Endothelial cell of umbilical vein (primary cell): ENCODE data around the gene KCNJ16. TPM values are rescaled to one million over a fixed set of nuclear protein-coding genes. Genes with fewer than 3 reads are reported as not detected.

ENCODE experiments used
- BruUV-seq: library from RNA; stranded (reverse); fragments of 400-500 nt; replicated peaks from 2 replicates; lab custom pipeline; 2021; lab: Mats Ljungman, UMichigan
- CTCF ChIA-PET: fragments of 300-600, 350-600 bp; sonication (Branson Sonifier 250); formaldehyde crosslinking; loops from one replicate; lab custom pipeline; 2021; ENCODE audit warnings: antibody characterized with exemption, inconsistent platforms; lab: Charles Lee
- POLR2A ChIA-PET: fragments of 300-600, 350-600 bp; sonication (Branson Sonifier 250); formaldehyde crosslinking; loops from one replicate; lab custom pipeline; 2021; ENCODE audit warnings: antibody characterized with exemption, inconsistent platforms; lab: Charles Lee
- DNase-seq: peaks from one replicate; pipeline ENCODE4 v3.0.0-alpha.2; 2011; ENCODE audit warnings: low read depth, low spot score
- FAIRE-seq: peaks from 2 replicates; lab custom pipeline; 2011; peaks lifted over from hg19 to GRCh38; lab: Jason Lieb, UNC
- H2AFZ ChIP-seq: 2 replicates; pipeline ENCODE4 v1.6.0; 2012; ENCODE audit warnings: low read depth, low read length, control low read depth, inconsistent platforms
- H3K27ac ChIP-seq: 2 replicates; pipeline ENCODE4 v1.5.1; 2011; ENCODE audit warnings: low read depth, mild to moderate bottlenecking, control low read depth, low read length, moderate library complexity; ENCODE audit not compliant: insufficient read depth
- H3K27me3 ChIP-seq, 2 experiments: 2 replicates each; pipeline versions ENCODE4 v1.6.0 to v1.6.1; 2011; ENCODE audit warnings: low read length in 2 of 2, mixed read lengths in 1 of 2; ENCODE audit not compliant: control insufficient read depth in 2 of 2, insufficient read depth in 2 of 2
- H3K36me3 ChIP-seq, 2 experiments: 2 replicates in 1 of 2; 3 replicates in 1 of 2; pipeline ENCODE4 v1.5.1; 2011; ENCODE audit warnings: low read length in 2 of 2, mild to moderate bottlenecking in 1 of 2, moderate library complexity in 1 of 2; ENCODE audit not compliant: control insufficient read depth in 2 of 2, insufficient read depth in 2 of 2; ENCODE audit errors: extremely low read depth in 1 of 2
- H3K4me1 ChIP-seq: 3 replicates; pipeline ENCODE4 v1.5.1; 2011; ENCODE audit warnings: mild to moderate bottlenecking, low read length; ENCODE audit not compliant: control insufficient read depth, insufficient read depth; ENCODE audit errors: extremely low read depth
- H3K4me2 ChIP-seq: 2 replicates; pipeline ENCODE4 v1.6.1; 2011; ENCODE audit warnings: low read length, control low read depth, mixed read lengths; ENCODE audit not compliant: insufficient read depth
- H3K4me3 ChIP-seq, 3 experiments: fragments of 200-600 bp in 1 of 3; sonication (generic), shearing (Covaris generic) in 1 of 3; replicated peaks in 1 of 3; 2 replicates each; pipeline ENCODE4 v1.5.1; 2011 to 2016; ENCODE audit warnings: control low read depth in 3 of 3, low read length in 3 of 3, mild to moderate bottlenecking in 2 of 3, inconsistent platforms in 1 of 3, low read depth in 1 of 3, moderate library complexity in 1 of 3; ENCODE audit not compliant: insufficient read depth in 1 of 3
- H3K79me2 ChIP-seq: 2 replicates; pipeline ENCODE4 v1.6.0; 2012; ENCODE audit warnings: low read length, inconsistent platforms; ENCODE audit not compliant: control insufficient read depth, insufficient read depth
- H3K9ac ChIP-seq: replicated peaks from 2 replicates; pipeline ENCODE3; 2011; ENCODE audit warnings: low read length, control low read depth; ENCODE audit not compliant: insufficient read depth; ENCODE audit errors: extremely low read depth
- H3K9me1 ChIP-seq: replicated peaks from 3 replicates; pipeline ENCODE4 v1.6.0; 2011; ENCODE audit warnings: mild to moderate bottlenecking, low read length; ENCODE audit not compliant: control insufficient read depth, insufficient read depth; ENCODE audit errors: extremely low read depth
- H3K9me3 ChIP-seq: replicated peaks from 2 replicates; pipeline ENCODE4 v1.5.1; 2012; ENCODE audit warnings: low read length, inconsistent platforms; ENCODE audit not compliant: control insufficient read depth, insufficient read depth
- H4K20me1 ChIP-seq: replicated peaks from 2 replicates; pipeline ENCODE3; 2011; ENCODE audit warnings: mild to moderate bottlenecking, low read length; ENCODE audit not compliant: control insufficient read depth, insufficient read depth; ENCODE audit errors: extremely low read depth
- CTCF ChIP-seq, 2 donors: IDR thresholded peaks; 1 replicate in 1 of 2; 2 replicates in 1 of 2; pipeline ENCODE4 v1.5.1; 2011; ENCODE audit warnings: low read length in 2 of 2, mild to moderate bottlenecking in 2 of 2, moderate library complexity in 2 of 2, control low read depth in 1 of 2, inconsistent platforms in 1 of 2, low read depth in 1 of 2; ENCODE audit not compliant: insufficient read depth in 1 of 2; ENCODE audit errors: extremely low read depth in 1 of 2
- FOS ChIP-seq: IDR thresholded peaks from 2 replicates; pipeline ENCODE4 v1.6.1; 2011; ENCODE audit warnings: mild to moderate bottlenecking, low read length, moderate library complexity, borderline replicate concordance; ENCODE audit not compliant: insufficient read depth
- GATA2 ChIP-seq: IDR thresholded peaks from 2 replicates; pipeline ENCODE4 v1.7.0; 2011; ENCODE audit warnings: low read depth, mild to moderate bottlenecking, moderate library complexity, mixed read lengths, low read length; ENCODE audit not compliant: insufficient read length, insufficient read depth
- MYC ChIP-seq: IDR thresholded peaks from one replicate; pipeline ENCODE4 v1.6.1; 2011; ENCODE audit warnings: mild to moderate bottlenecking, low read depth, low read length
- POLR2A ChIP-seq: IDR thresholded peaks from 2 replicates; pipeline ENCODE4 v1.6.1; 2012; ENCODE audit warnings: low read depth, mild to moderate bottlenecking, control low read depth, low read length
- POLR2AphosphoS5 ChIP-seq: IDR thresholded peaks from 2 replicates; pipeline ENCODE4 v1.6.1; 2012; ENCODE audit warnings: low read depth, mild to moderate bottlenecking, control low read depth, low read length, moderate library complexity; ENCODE audit not compliant: insufficient read depth
- dilution Hi-C: fragments of 300-500 bp; cut with MboI; formaldehyde crosslinking; loops from one replicate; pipeline ENCODE4 v1.15.0; 2019; ENCODE audit warnings: low sequenced_read_pairs; ENCODE audit not compliant: extremely low pct_ligation_motif_present
- intact Hi-C: fragments of 100-400 bp; cut with micrococcal nuclease; formaldehyde crosslinking; loops from one replicate; pipeline ENCODE4 v1.10.0; 2022
- polyA plus RNA-seq, 4 experiments: library from polyadenylated mRNA; depleted of rRNA in 3 of 4; stranded (reverse) in 3 of 4; unstranded in 1 of 4; fragments of >200 nt; gene quantifications; 2 replicates each; pipeline versions ENCODE4 v1.2.1 to v1.2.3, GENCODE V29; 2011 to 2012; ENCODE audit warnings: missing spikeins in 1 of 4
- total RNA-seq: library from RNA; stranded (reverse); gene quantifications from 2 replicates; pipeline ENCODE4 v1.2.3, GENCODE V29; 2021

The KCNJ16 gene
- total and polyA plus RNA-seq, 2 donors (not counting 3 experiments of a cell fraction or from before 2014, with no cell fraction given) = 0.07 TPM; not detected in 1

DNA sequence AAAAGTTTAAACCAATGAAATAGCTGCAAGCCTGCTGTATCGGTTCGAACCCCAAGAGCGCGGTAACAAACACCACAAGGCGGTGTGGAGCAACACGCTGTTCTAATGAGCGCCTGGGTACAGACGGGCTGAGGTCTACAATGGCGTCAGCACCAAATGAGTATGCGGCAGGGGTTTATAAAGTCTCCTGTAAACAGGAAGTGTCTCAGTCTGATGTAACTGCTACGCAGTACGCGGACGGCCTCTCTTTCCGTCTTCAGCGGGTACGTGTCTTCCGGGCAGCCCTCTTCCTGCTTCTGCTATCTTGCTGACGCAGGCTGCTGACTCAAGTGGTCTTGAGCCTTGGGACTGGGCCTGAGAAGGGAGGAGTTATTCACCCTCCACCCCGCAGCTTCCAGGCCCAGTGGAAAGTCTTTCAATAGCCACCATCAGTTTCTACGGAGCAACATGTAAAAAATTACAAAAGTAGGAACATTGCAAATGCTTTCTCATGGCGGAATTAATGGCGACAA, 53.8 kb downstream of the KCNJ16 start:
- no peak for FAIRE-seq

More for the DNA sequence above, 53.8 kb downstream of the KCNJ16 start:
- dilution Hi-C loops = no loop called here
- Histone ChIP-seq H3K9me1 (no peaks in the 10 kb centered on the region), H3K36me3 (no peaks in the 10 kb centered on the region), H3K79me2 (no peaks in the 10 kb centered on the region), H3K4me1 (no peaks in the 10 kb centered on the region), H2AFZ (no peak overlapping the region), H3K27me3 (no peaks in the 10 kb centered on the region), H4K20me1 (no peaks in the 10 kb centered on the region), H3K9ac (no peak overlapping the region), H3K4me2 (no peak overlapping the region), H3K9me3 (no peaks in the 10 kb centered on the region), H3K4me3 (no peak overlapping the region), H3K27ac (no peak overlapping the region)
- TF ChIP-seq GATA2 (no peak), FOS (no peak), MYC (no peak), POLR2A (no peak), POLR2AphosphoS5 (no peak), CTCF (IDR thresholded peaks at IDR 0.05; ENCODE audit: extremely low read depth in 1 of 2, insufficient read depth in 1 of 2, low read depth in 1 of 2, low read length in 2 of 2) (no peak)
- no peak for DNase-seq
- intact Hi-C loops = no loop called here
- BruUV-seq = no TSS peak
- ChIA-PET POLR2A (interaction anchor here (0.6 kb wide), 1 partner anchor 29 kb away, joined by 4 read pairs; no protein-coding TSS in a partner anchor), CTCF (no interaction called here)
